Muscle of leg (tissue), 11 donors: Measurements from ENCODE around the gene FAF1. TPM values are rescaled to one million over a fixed set of nuclear protein-coding genes. Genes with fewer than 3 reads are reported as not detected.

Source experiments
- DNase-seq: peaks from one replicate; pipeline ENCODE4 v3.0.0; 2013
- H3K27ac ChIP-seq: one replicate; pipeline ENCODE4 v1.5.1; 2013; ENCODE audit warnings: mild to moderate bottlenecking, low read length, control low read depth
- H3K27me3 ChIP-seq: one replicate; pipeline ENCODE4 v1.6.1; 2013; ENCODE audit warnings: low read length; ENCODE audit not compliant: control insufficient read depth, insufficient read depth
- H3K36me3 ChIP-seq: one replicate; pipeline ENCODE4 v1.6.1; 2013; ENCODE audit warnings: low read length; ENCODE audit not compliant: control insufficient read depth, insufficient read depth
- H3K4me1 ChIP-seq: one replicate; pipeline ENCODE4 v1.6.1; 2013; ENCODE audit warnings: low read length; ENCODE audit not compliant: control insufficient read depth, insufficient read depth
- H3K4me3 ChIP-seq: one replicate; pipeline ENCODE4 v1.5.1; 2013; ENCODE audit warnings: low read length, control low read depth
- H3K9me3 ChIP-seq: replicated peaks from 2 replicates; pipeline ENCODE4 v1.6.1; 2013; ENCODE audit warnings: low read depth, low read length; ENCODE audit not compliant: control insufficient read depth
- WGBS: methylation state at CpG from one replicate; pipeline ENCODE4 v1.1.5; 2013; ENCODE audit warnings: missing lambda C conversion rate; ENCODE audit not compliant: insufficient coverage; 5-methylcytosine and 5-hydroxymethylcytosine counted together
- polyA plus RNA-seq, 8 donors: library from polyadenylated mRNA; unstranded; fragments of 120-200 nt; gene quantifications; one replicate each; pipeline versions ENCODE4 v1.2.1 to v1.2.3, GENCODE V29; 2013; ENCODE audit warnings: inconsistent platforms in 1 of 8, low replicate concordance in 1 of 8; ENCODE audit not compliant: insufficient read length in 8 of 8, insufficient read depth in 1 of 8
- total RNA-seq: library from RNA; stranded (reverse); fragments of 120-200 nt; gene quantifications from one replicate; pipeline ENCODE4 v1.2.4, GENCODE V29; 2013

The FAF1 gene
- total and polyA plus RNA-seq, 9 donors, result 35.6 to 51.7 (median 38.6) TPM

- no peaks in the 10 kb centered on the region for H3K9me3 ChIP-seq
- no peaks in the 10 kb centered on the region for H3K4me1 ChIP-seq
- no peak overlapping the region for H3K4me3 ChIP-seq
- no peaks in the 10 kb centered on the region for H3K27me3 ChIP-seq
- 67% methylated on average over 2 of the region's 4 CpGs for WGBS
- no peaks in the 10 kb centered on the region for H3K36me3 ChIP-seq
- no peak for DNase-seq
- no peak overlapping the region for H3K27ac ChIP-seq
Measured at GRCh38 chr1:50699795-50700194, 260.3 kb downstream of the FAF1 start.

- DNase-seq, result no peak
- 63% methylated on average over 1 of the region's 3 CpGs for WGBS
- H3K4me3 ChIP-seq, result no peak overlapping the region
- H3K27ac ChIP-seq, result no peak overlapping the region
- no peaks in the 10 kb centered on the region for H3K4me1 ChIP-seq
- no peaks in the 10 kb centered on the region for H3K36me3 ChIP-seq
- H3K27me3 ChIP-seq, result no peaks in the 10 kb centered on the region
- H3K9me3 ChIP-seq, result no peaks in the 10 kb centered on the region
Measured at GRCh38 chr1:50697440-50698421, 262.3 kb downstream of the FAF1 start.

- Histone ChIP-seq H3K4me3 (no peak overlapping the region), H3K4me1 (no peaks in the 10 kb centered on the region), H3K27me3 (no peaks in the 10 kb centered on the region), H3K9me3 (no peaks in the 10 kb centered on the region), H3K27ac (no peak overlapping the region), H3K36me3 (no peaks in the 10 kb centered on the region)
- DNase-seq, result no peak
- no CpG with 5 or more reads among the region's 2 CpGs for WGBS
Measured at GRCh38 chr1:50693829-50694228, 266.2 kb downstream of the FAF1 start.

- Histone ChIP-seq H3K4me3 (no peak overlapping the region), H3K9me3 (no peaks in the 10 kb centered on the region), H3K4me1 (no peaks in the 10 kb centered on the region), H3K27ac (no peak overlapping the region), H3K36me3 (no peaks in the 10 kb centered on the region), H3K27me3 (no peaks in the 10 kb centered on the region)
- WGBS, result no CpG with 5 or more reads among the region's 3 CpGs
- no peak for DNase-seq
Measured at GRCh38 chr1:50684185-50684584, 275.9 kb downstream of the FAF1 start.

GRCh38 chr1:50681931-50682330 is 278.1 kb downstream of the FAF1 start:
- Histone ChIP-seq H3K27ac (no peak overlapping the region), H3K9me3 (no peaks in the 10 kb centered on the region), H3K4me3 (no peak overlapping the region), H3K27me3 (no peaks in the 10 kb centered on the region), H3K36me3 (no peaks in the 10 kb centered on the region), H3K4me1 (no peaks in the 10 kb centered on the region)
- no peak for DNase-seq
- WGBS, result no CpG with 5 or more reads among the region's 3 CpGs

- Histone ChIP-seq H3K4me3 (no peak overlapping the region), H3K27me3 (no peaks in the 10 kb centered on the region), H3K9me3 (no peaks in the 10 kb centered on the region), H3K27ac (no peak overlapping the region), H3K4me1 (no peaks in the 10 kb centered on the region), H3K36me3 (no peaks in the 10 kb centered on the region)
- WGBS, result no CpG with 5 or more reads among the region's 4 CpGs
- DNase-seq, result no peak
Measured at GRCh38 chr1:50667710-50668356, 292.2 kb downstream of the FAF1 start.

- H3K27me3 ChIP-seq, result no peaks in the 10 kb centered on the region
- no peaks in the 10 kb centered on the region for H3K36me3 ChIP-seq
- no peak for DNase-seq
- H3K9me3 ChIP-seq, result no peaks in the 10 kb centered on the region
- no peaks in the 10 kb centered on the region for H3K4me1 ChIP-seq
- no peak overlapping the region for H3K4me3 ChIP-seq
- 63% methylated on average over 1 of the region's 2 CpGs for WGBS
- H3K27ac ChIP-seq, result no peak overlapping the region
Measured at GRCh38 chr1:50667272-50667671, 292.8 kb downstream of the FAF1 start.

- Histone ChIP-seq H3K9me3 (no peaks in the 10 kb centered on the region), H3K4me1 (no peaks in the 10 kb centered on the region), H3K36me3 (no peaks in the 10 kb centered on the region), H3K4me3 (no peak overlapping the region), H3K27ac (no peak overlapping the region), H3K27me3 (no peaks in the 10 kb centered on the region)
- no peak for DNase-seq
Measured at GRCh38 chr1:50666849-50667248, 293.2 kb downstream of the FAF1 start.

GRCh38 chr1:50665413-50665812 is 294.7 kb downstream of the FAF1 start:
- WGBS, result no CpG with 5 or more reads among the region's 2 CpGs
- DNase-seq, result no peak
- no peak overlapping the region for H3K27ac ChIP-seq
- no peaks in the 10 kb centered on the region for H3K4me1 ChIP-seq
- no peaks in the 10 kb centered on the region for H3K9me3 ChIP-seq
- H3K4me3 ChIP-seq, result no peak overlapping the region
- H3K36me3 ChIP-seq, result no peaks in the 10 kb centered on the region
- H3K27me3 ChIP-seq, result no peaks in the 10 kb centered on the region

GRCh38 chr1:50661626-50662025 is 298.4 kb downstream of the FAF1 start:
- no peak overlapping the region for H3K4me3 ChIP-seq
- H3K27ac ChIP-seq, result no peak overlapping the region
- H3K36me3 ChIP-seq, result no peaks in the 10 kb centered on the region
- no CpG with 5 or more reads among the region's 5 CpGs for WGBS
- no peak for DNase-seq
- H3K4me1 ChIP-seq, result no peaks in the 10 kb centered on the region
- no peaks in the 10 kb centered on the region for H3K27me3 ChIP-seq
- no peaks in the 10 kb centered on the region for H3K9me3 ChIP-seq
